GM19438 (cell line): ENCODE data around the gene KLK1.
"Not testable (repeated sequence)": the region's sequence is repeated elsewhere in the genome, so short reads cannot be mapped to it uniquely, and the experiment has no call there.

Experiments used
- ATAC-seq: cut with Tn5 transposase; IDR thresholded peaks from one replicate; pipeline ENCODE4 v1.9.1; 2021; ENCODE audit warnings: low read depth; ENCODE audit not compliant: unreplicated experiment

KLK1 gene

DNA sequence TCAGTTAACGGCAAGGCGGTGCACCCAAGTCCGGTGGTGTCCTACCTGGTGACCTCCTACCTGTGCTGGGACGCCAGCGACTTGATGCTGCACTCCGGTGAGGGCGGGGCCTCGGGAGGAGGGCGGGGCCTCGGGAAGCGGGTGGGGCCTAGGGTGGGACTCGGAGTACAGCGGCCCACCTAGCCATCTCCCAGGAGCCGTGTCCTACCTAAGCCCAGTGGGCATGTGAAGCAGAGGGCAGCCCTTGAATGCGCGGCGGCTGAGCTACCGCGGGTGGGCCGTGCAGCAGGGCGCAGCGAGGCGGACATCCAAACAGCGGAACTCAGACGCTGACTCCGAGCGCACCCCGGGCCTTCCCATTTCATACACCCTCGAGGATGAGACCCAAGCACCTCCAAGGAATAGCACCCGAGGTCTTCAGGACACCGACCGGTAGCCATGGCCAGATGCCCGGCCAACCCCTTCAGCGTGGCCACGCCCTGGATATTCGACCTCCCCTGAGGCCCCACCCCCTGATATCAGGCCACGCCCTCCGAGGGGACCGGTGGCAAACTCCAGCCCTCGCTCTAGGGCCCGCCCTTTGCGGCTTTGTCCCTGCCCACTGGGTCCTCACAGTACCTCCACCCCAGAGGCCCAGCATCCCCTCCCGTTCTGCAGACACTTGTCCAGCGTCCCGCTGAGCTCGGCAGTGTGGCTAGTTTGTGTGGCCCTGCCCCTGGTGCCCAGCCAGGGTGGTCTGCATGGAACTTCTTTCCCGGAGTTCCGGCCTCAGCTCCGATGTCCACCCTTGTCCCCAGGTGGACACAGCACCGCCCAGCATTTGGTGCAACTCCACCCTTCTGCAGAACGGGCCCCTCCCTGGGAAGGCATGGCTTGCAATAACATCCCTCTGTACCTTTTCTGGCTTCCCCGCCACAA lies 5.4 kb downstream of the KLK1 start:
- peak; percentile 46 for ATAC-seq

GRCh38 chr19:50815439-50815838 lies 8.1 kb downstream of the KLK1 start:
- no peak for ATAC-seq

GRCh38 chr19:50814883-50815282 lies 8.7 kb downstream of the KLK1 start:
- ATAC-seq, result no peak

- ATAC-seq, result no peak
Measured at GRCh38 chr19:50812474-50812873, 11.1 kb downstream of the KLK1 start.

- ATAC-seq, result not testable (repeated sequence)
Measured at GRCh38 chr19:50811622-50812238, 11.9 kb downstream of the KLK1 start.

GRCh38 chr19:50808856-50809255 lies 14.7 kb downstream of the KLK1 start:
- no peak for ATAC-seq

DNA sequence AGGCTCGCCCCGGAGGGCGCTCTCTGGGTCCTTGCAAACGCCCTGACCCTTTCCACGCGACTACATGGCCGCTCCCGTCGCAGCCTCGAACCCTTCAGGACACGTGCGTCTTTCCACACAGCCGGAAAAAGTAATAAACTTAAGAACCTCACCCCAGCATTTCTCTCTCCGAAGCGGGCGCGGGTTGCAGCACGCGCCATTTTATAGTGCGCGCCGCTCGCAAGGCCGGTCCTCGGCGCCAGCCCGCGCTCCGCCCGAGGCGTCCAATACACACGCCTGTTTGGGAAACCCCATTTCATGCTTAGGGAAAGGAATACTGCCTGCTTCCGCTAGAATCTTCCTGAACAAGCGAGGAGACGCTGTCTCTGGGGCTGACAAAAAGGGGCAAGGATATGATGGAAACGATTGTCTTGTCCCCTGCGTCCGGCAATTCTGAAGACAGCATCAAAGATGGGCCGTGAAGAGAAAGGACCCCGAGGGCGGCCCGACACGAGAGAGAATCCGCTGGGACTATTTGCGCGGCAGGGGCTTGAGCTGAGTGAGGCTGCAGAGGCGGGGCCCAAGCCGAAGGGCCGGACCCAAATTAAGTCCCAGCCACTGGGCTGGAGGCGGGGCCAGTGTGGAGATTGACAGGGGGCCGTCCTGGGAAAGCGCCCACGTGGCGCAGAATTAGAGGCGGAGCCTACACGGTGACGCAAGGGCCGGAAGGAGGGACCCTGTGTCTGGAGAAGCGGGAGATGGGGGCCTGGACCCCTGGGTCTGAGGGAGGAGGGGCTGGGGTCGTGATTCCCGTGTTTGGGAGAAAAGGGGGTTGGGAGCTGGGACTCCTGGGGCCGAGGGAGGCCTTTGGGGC lies 18.9 kb downstream of the KLK1 start:
- ATAC-seq, result peak; percentile 93

DNA sequence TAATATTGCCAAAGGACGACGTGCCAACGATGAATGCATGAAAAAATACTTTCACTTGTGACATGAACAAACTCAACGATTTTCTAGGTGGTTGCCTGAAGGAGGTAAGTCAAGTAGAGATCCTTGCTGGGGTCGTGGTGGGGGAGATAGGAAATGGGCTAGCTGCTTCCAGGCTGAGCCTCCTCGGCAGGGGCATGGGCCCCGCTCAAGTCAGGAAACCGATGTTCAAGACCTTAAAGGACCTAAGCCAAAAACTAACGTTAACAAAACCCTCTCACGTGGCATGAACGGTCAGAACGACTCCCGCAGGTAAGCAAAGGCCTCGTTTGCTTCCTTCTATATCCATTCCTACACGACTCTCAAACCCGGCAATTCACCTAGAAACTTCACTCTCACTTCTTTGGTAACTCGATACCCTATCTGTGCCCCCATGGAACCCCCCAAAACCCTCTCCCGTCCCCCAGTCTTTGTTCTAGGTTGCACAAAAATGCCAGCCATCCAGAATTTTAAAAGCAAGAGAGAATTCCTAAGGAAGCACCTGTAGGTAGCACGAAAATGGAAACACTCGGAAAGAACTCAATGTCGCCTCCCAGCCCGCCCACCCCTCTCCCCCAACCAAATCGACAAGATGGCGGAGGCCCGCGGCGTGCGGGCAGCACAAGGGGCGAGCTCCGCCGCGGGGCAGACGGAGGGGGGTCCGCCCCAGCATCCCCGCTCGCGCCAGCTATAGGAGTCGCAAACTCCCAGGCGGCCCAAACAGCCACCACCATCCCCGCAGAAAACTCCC lies 19.8 kb downstream of the KLK1 start:
- ATAC-seq, result peak; percentile 19

GRCh38 chr19:50801107-50801506 lies 22.5 kb downstream of the KLK1 start:
- ATAC-seq, result no peak

GRCh38 chr19:50799547-50799851 lies 24.1 kb downstream of the KLK1 start:
- no peak for ATAC-seq

DNA sequence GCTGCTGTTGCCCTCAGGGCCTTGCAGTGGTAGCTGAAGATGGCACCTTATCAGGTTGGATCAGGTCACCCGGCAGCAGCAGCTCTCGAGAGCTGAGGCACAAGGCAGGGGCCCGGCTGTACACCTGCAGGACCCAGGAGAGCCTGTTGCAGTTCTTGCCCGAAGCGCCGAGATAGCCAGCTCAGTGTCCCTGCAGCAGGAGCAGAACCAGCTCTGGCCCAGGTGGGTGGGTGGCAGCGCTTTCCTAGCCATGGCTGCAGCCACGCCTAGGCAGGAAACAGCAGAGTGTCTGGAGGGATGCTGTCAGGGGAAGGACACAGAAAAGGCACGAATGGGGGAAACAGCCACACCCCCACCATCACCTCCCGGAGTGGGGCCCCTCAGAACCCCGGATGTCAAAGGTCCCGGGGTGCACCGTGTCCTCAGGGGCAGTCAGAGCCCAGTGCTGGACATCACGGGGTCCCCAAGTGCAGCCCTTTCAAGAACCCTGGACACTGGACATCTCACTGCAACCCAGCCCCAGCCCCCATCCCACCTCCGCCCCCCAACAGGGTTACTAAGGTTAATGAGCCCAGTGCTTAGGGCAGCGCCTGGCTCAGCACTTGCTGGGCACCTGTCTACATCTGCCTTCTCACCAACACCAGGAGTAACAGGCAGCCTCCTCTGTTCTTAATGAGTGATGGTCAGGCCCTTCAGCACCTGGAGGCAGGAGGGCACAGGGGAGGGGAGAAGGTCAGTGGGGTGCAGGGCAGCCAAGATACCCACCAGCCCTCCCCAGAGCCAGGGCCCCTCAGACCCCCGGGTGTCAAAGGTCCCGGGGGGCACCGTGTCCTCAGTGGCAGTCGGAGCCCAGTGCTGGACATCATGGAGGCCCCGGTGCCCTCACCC lies 24.7 kb downstream of the KLK1 start:
- ATAC-seq, result no peak

- no peak for ATAC-seq
Measured at GRCh38 chr19:50797781-50798658, 25.6 kb downstream of the KLK1 start.

- ATAC-seq, result no peak
Measured at GRCh38 chr19:50797429-50797780, 26.2 kb downstream of the KLK1 start.

DNA sequence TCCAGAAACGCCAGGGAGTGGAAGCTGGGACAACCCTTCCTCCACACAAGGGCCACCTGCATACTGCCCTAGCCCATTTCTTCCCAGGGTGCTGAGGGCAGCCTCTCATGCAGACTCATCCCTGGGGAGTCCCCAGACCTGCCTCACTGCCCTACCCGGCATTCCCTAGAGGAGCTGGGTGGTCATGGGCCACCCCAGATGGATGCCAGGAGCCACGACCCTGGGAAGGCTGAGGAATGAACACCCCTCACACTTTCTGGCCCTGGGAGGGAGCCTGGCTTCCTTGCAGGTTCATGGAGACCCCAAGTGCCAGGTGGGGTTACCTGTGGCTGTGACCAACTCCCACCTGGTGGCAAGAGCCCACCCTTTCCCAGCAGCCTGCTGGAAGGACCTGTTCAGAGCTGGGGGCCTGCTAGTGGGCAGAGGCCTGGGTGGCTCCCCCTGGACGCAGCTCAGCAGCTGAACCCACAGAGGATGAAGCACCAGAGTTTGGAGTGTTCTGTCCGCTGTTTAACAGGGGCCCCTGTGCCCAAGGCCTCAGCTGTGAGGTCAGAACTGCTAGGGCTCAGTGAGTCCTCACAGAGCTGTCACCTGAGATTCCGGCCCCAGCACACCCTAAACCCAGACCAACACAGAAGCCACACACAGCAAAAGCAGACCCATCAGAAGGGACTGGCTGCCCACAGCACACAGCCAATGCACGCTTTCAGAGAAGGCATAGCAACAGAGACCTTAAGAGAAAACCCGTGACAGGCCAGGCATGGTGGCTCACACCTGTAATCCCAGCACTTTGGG lies 26.8 kb downstream of the KLK1 start:
- ATAC-seq, result no peak

- ATAC-seq, result no peak
Measured at GRCh38 chr19:50796128-50796633, 27.4 kb downstream of the KLK1 start.

GRCh38 chr19:50795664-50796073 lies 27.9 kb downstream of the KLK1 start:
- ATAC-seq, result no peak

DNA sequence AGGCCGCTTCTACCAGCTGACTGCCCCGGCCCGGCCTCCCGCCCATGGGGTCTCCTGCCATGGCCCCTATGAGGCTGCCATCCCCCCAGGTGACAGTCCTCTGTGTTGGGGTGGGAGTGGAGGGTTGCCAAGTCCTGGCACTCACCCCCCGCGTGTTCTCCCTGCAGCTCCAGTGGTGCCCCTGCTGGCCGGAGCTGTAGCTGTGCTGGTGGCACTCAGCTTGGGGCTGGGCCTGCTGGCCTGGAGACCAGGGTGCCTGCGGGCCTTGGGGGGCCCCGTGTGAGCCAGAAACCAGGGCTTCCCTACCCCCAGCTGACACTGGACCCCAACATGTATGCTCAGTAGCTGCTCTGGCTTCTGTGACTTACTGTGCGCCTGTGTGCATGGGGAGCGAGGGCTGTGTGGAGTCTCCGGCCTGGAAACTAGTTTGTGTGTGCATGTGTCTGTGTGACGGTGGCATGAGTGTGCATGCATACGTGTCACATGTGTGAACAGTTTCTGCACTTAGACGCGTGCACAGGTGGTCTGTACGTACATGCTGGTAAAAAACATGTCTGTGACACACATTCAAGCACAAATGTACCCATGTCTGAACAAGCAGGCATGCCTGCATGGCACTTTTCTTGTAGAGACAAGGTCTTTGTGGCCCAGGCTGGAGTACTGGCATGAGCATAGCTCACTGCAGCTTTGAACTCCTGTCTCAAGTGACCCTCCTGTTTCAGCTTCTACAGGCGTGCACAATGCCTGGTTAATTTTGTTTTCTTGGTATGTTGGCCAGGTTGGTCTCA lies 28.5 kb downstream of the KLK1 start:
- no peak for ATAC-seq
